GM21360 (cell line): ENCODE measurements around the gene S100P.

Experiments
- ATAC-seq: cut with Tn5 transposase; IDR thresholded peaks from one replicate; pipeline ENCODE4 v1.9.1; 2021; ENCODE audit warnings: mild to moderate bottlenecking, moderate library complexity; ENCODE audit not compliant: unreplicated experiment

S100P gene

DNA sequence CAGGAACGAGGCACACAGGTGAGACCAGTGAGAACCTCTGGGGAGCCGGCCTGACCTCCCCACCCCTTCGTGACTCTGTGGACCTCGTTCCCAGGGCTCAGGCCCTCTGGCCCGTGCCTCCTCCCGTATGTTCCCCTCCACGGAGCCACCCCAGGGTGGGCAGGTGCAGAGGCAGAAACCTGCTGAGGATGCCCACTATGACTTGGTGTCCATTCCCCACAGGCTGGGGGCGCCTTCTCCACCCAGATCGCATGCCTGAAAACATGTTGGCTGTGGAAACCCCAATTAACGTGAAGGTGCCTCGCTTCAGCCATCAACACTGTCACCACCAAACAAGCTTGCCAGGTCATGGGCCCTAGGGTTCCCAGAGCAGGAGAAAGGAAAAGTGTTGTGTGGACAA lies 49.3 kb downstream of the S100P start:
- ATAC-seq = no peak
